GM23338 (cell line): Measurements from ENCODE around the gene FEZF2. TPM values are rescaled to one million over a fixed set of nuclear protein-coding genes. Genes with fewer than 3 reads are reported as not detected.

Experiments
- ATAC-seq: fragments of 200-7000 bp; cut with Tn5 transposase; 3 replicates; pipeline ENCODE4 v1.9.1; 2020
- DNase-seq: peaks from one replicate; pipeline ENCODE4 v3.0.0-alpha.2; 2015; ENCODE audit warnings: low spot score
- H2AFZ ChIP-seq: fragments of 200-600 bp; sonication (generic); 2 replicates; pipeline ENCODE4 v1.8.0; 2016; ENCODE audit warnings: antibody characterized with exemption, mild to moderate bottlenecking, moderate library complexity
- H3F3A ChIP-seq: fragments of 200-600 bp; sonication (generic); replicated peaks from 2 replicates; pipeline ENCODE4 v1.8.0; 2017; ENCODE audit warnings: antibody characterized with exemption, mixed run types, low read depth
- H3K27ac ChIP-seq: fragments of 200-600 bp; sonication (generic); 2 replicates; pipeline ENCODE4 v1.6.1; 2016; ENCODE audit warnings: low read depth
- H3K27me3 ChIP-seq: fragments of 200-600 bp; sonication (generic); 2 replicates; pipeline ENCODE4 v1.8.0; 2016; ENCODE audit warnings: mild to moderate bottlenecking, mixed run types, moderate library complexity; ENCODE audit not compliant: insufficient read depth
- H3K36me3 ChIP-seq: fragments of 200-600 bp; sonication (generic); 2 replicates; pipeline ENCODE4 v1.8.0; 2016; ENCODE audit warnings: mild to moderate bottlenecking; ENCODE audit not compliant: insufficient read depth
- H3K4me1 ChIP-seq: fragments of 200-600 bp; sonication (generic); 2 replicates; pipeline ENCODE4 v1.8.0; 2016; ENCODE audit warnings: mild to moderate bottlenecking, moderate library complexity; ENCODE audit not compliant: insufficient read depth
- H3K4me2 ChIP-seq: fragments of 200-600 bp; sonication (generic); 2 replicates; pipeline ENCODE4 v1.7.1; 2017; ENCODE audit warnings: mixed run types
- H3K4me3 ChIP-seq: fragments of 200-600 bp; sonication (generic); 2 replicates; pipeline ENCODE4 v1.6.1; 2016; ENCODE audit warnings: mixed run types
- H3K79me2 ChIP-seq: fragments of 200-600 bp; sonication (generic); replicated peaks from 2 replicates; pipeline ENCODE4 v1.8.0; 2017; ENCODE audit warnings: mild to moderate bottlenecking; ENCODE audit not compliant: insufficient read depth
- H3K9me2 ChIP-seq: fragments of 200-600 bp; sonication (generic); 2 replicates; pipeline ENCODE4 v1.8.0; 2017; ENCODE audit not compliant: insufficient read depth
- H4K20me1 ChIP-seq: fragments of 200-600 bp; sonication (generic); replicated peaks from 2 replicates; pipeline ENCODE4 v1.8.0; 2017; ENCODE audit warnings: mild to moderate bottlenecking; ENCODE audit not compliant: insufficient read depth
- H3K27ac Mint-ChIP-seq: 2 replicates; pipeline ENCODE4 v1.8.0; 2020; ENCODE audit warnings: inconsistent platforms, mild to moderate bottlenecking, moderate library complexity, mixed read lengths
- H3K27me3 Mint-ChIP-seq: 3 replicates; pipeline ENCODE4 v1.8.0; 2022; ENCODE audit warnings: low read depth, mild to moderate bottlenecking, moderate library complexity, mixed read lengths, inconsistent platforms; ENCODE audit not compliant: insufficient read depth, poor library complexity
- H3K36me3 Mint-ChIP-seq: 3 replicates; pipeline ENCODE4 v1.8.0; 2021; ENCODE audit warnings: low read depth, mild to moderate bottlenecking, inconsistent platforms, moderate library complexity, mixed read lengths
- H3K4me1 Mint-ChIP-seq: 3 replicates; pipeline ENCODE4 v1.8.0; 2020; ENCODE audit warnings: mild to moderate bottlenecking, inconsistent platforms, mixed read lengths
- H3K4me3 Mint-ChIP-seq: 3 replicates; pipeline ENCODE4 v1.8.0; 2021; ENCODE audit warnings: moderate library complexity, mild to moderate bottlenecking, inconsistent platforms, mixed read lengths
- H3K9me3 Mint-ChIP-seq: 3 replicates; pipeline ENCODE4 v1.8.0; 2020; ENCODE audit warnings: moderate library complexity, mild to moderate bottlenecking, inconsistent platforms, mixed read lengths
- CREB1 ChIP-seq: fragments of 250-450 bp; sonication (Bioruptor Pico); IDR thresholded peaks from 2 replicates; pipeline ENCODE4 v1.5.0; 2020; ENCODE audit warnings: low read depth, mild to moderate bottlenecking, moderate library complexity
- EZH2 ChIP-seq: fragments of 200-600 bp; sonication (generic); IDR thresholded peaks from one replicate; pipeline ENCODE4 v1.8.0; 2017; ENCODE audit warnings: antibody characterized with exemption, mild to moderate bottlenecking, low read depth; ENCODE audit not compliant: unreplicated experiment
- EZH2phosphoT487 ChIP-seq: fragments of 200-600 bp; sonication (generic); IDR thresholded peaks from one replicate; pipeline ENCODE4 v1.8.1; 2018; ENCODE audit warnings: antibody characterized with exemption; ENCODE audit not compliant: unreplicated experiment
- REST ChIP-seq: IDR thresholded peaks from one replicate; pipeline ENCODE4 v1.6.1; 2018; ENCODE audit warnings: antibody characterized with exemption; ENCODE audit not compliant: unreplicated experiment
- ZNF462 ChIP-seq: fragments of 250-450 bp; sonication (Bioruptor Pico); IDR thresholded peaks from 2 replicates; pipeline ENCODE4 v1.5.0; 2020; ENCODE audit warnings: mild to moderate bottlenecking, moderate library complexity
- polyA plus RNA-seq: library from polyadenylated mRNA; unstranded; fragments of >200 nt; fragmentation: Nextera tagmentation; extraction: Ambion mirVana; gene quantifications from 2 replicates; pipeline ENCODE4 v1.2.1, GENCODE V29; 2016
- total RNA-seq: library from RNA; depleted of rRNA; stranded (reverse); fragments of >200 nt; shearing (Covaris generic); gene quantifications from 2 replicates; pipeline ENCODE4 v1.2.3, GENCODE V29; 2014

FEZF2 gene
- total and polyA plus RNA-seq, 2 experiments from 2014 or later: not detected

GRCh38 chr3:62415312-62415801 lies 42.0 kb upstream of the FEZF2 start:
- H3K27me3 Mint-ChIP-seq: peaks cover 6% of the 10 kb centered on the region
- peak overlapping the region; percentile 71 for H3K4me2 ChIP-seq
- H3K4me1 ChIP-seq: peaks cover 24% of the 10 kb centered on the region
- no peaks in the 10 kb centered on the region for H3K36me3 Mint-ChIP-seq
- DNase-seq (peak; percentile 90), ATAC-seq (peak; percentile 86)
- H3K4me1 Mint-ChIP-seq: peaks cover 39% of the 10 kb centered on the region
- H3K79me2 ChIP-seq: no peaks in the 10 kb centered on the region
- H3K4me3 ChIP-seq: peak overlapping the region; percentile 44
- TF ChIP-seq CREB1 (CRISPR knock-in tag) (no peak), EZH2 (no peak), EZH2phosphoT487 (no peak), REST (no peak), ZNF462 (CRISPR knock-in tag) (no peak)
- peak overlapping the region; percentile 93 for H3K27ac Mint-ChIP-seq
- H3K27me3 ChIP-seq: no peaks in the 10 kb centered on the region
- H2AFZ ChIP-seq: no peak overlapping the region
- H3K36me3 ChIP-seq: no peaks in the 10 kb centered on the region
- no peaks in the 10 kb centered on the region for H3K9me3 Mint-ChIP-seq
- peaks cover 9% of the 10 kb centered on the region for H3K9me2 ChIP-seq
- peak overlapping the region; percentile 73 for H3K27ac ChIP-seq
- no peaks in the 10 kb centered on the region for H3F3A ChIP-seq
- peak overlapping the region; percentile 70 for H3K4me3 Mint-ChIP-seq
- no peaks in the 10 kb centered on the region for H4K20me1 ChIP-seq
